ENCODE data around the gene SLC44A3. TPM values are rescaled to one million over a fixed set of nuclear protein-coding genes. Genes with fewer than 3 reads are reported as not detected.

SLC44A3 gene
- polyA plus RNA-seq, 1 donor from 2014 or later = not detected

DNA sequence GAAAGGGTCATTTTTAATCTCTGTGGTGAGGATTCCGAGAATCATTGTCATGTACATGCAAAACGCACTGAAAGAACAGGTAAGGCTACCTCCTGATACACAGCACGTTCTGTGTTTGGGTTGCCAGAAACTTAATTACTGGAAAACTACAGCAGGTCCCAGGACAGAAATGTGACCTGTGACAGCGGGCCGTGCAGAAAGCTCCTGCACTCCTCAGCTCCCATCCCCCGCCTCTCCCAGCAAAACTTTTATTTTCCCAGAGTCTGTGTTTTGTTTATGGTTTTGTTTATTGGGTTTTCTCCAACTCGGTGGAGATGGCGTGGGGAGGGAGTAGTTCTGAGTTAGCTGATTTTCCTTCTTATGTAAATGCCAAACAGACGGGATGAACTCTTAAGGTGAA lies 44.7 kb downstream of the SLC44A3 start:
- Histone ChIP-seq H3K27ac (ENCODE audit: low read length) (no peak overlapping the region), H3K79me2 (replicated peaks; ENCODE audit: insufficient read depth, low read length) (no peaks in the 10 kb centered on the region), H3F3A (ENCODE audit: insufficient read depth, low read length, poor library complexity, severe bottlenecking) (no peaks in the 10 kb centered on the region), H3K9me2 (ENCODE audit: insufficient read depth, low read length) (no peaks in the 10 kb centered on the region), H3K36me3 (ENCODE audit: insufficient read depth, low read length) (no peaks in the 10 kb centered on the region), H2AFZ (ENCODE audit: low read depth, low read length) (no peak overlapping the region), H3K4me2 (ENCODE audit: low read length) (no peak overlapping the region), H3K4me3 (ENCODE audit: low read length) (no peak overlapping the region), H4K20me1 (ENCODE audit: insufficient read depth) (no peaks in the 10 kb centered on the region), H3K9ac (ENCODE audit: low read length) (no peak overlapping the region), H3K27me3 (ENCODE audit: insufficient read depth, low read depth, low read length) (no peaks in the 10 kb centered on the region), H3K9me3 (ENCODE audit: low read length) (no peaks in the 10 kb centered on the region)
- TF ChIP-seq TAF1 (IDR thresholded peaks at IDR 0.05; ENCODE audit: low read depth) = no peak
- TF ChIP-seq RAD21 (conservative IDR thresholded peaks at IDR 0.05) = no peak
- no peak for TF ChIP-seq EP300 (conservative IDR thresholded peaks at IDR 0.05; ENCODE audit: poor library complexity, severe bottlenecking)
- TF ChIP-seq POLR2AphosphoS5 (IDR thresholded peaks at IDR 0.05) = no peak
- TF ChIP-seq SMC3 (conservative IDR thresholded peaks at IDR 0.05; ENCODE audit: poor library complexity) = no peak

DNA sequence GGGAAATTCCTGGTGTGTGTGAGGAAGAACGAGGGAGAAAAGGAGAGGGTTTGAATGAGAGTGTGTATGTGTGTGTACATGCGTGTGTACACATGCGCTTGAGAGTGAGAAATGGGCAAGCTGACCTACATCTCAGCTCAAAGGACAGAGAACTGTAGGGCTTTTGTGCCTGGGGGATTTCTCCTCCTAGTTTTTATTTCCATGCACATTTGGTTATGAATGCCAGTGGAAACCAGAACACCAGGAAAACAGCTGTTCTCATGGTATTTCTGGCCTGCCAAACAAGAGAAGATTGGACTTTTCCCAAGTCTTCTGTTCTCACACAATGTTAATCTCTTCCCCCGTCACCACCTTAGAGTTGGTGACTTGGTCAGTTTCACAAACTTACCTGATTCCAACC lies 45.2 kb downstream of the SLC44A3 start:
- no peak overlapping the region for H2AFZ ChIP-seq (ENCODE audit: low read depth, low read length)
- H3K4me3 ChIP-seq (ENCODE audit: low read length) = no peak overlapping the region
- no peaks in the 10 kb centered on the region for H3F3A ChIP-seq (ENCODE audit: insufficient read depth, low read length, poor library complexity, severe bottlenecking)
- no peaks in the 10 kb centered on the region for H3K9me2 ChIP-seq (ENCODE audit: insufficient read depth, low read length)
- no peaks in the 10 kb centered on the region for H4K20me1 ChIP-seq (ENCODE audit: insufficient read depth)
- H3K4me2 ChIP-seq (ENCODE audit: low read length) = no peak overlapping the region
- H3K27me3 ChIP-seq (ENCODE audit: insufficient read depth, low read depth, low read length) = no peaks in the 10 kb centered on the region
- TF ChIP-seq TAF1 (IDR thresholded peaks at IDR 0.05; ENCODE audit: low read depth) = no peak
- no peak for TF ChIP-seq EP300 (conservative IDR thresholded peaks at IDR 0.05; ENCODE audit: poor library complexity, severe bottlenecking)
- TF ChIP-seq MXI1 (conservative IDR thresholded peaks at IDR 0.05; ENCODE audit: poor library complexity, severe bottlenecking) = no peak
- TF ChIP-seq SMC3 (conservative IDR thresholded peaks at IDR 0.05; ENCODE audit: poor library complexity) = no peak
- TF ChIP-seq, protein P1, sequence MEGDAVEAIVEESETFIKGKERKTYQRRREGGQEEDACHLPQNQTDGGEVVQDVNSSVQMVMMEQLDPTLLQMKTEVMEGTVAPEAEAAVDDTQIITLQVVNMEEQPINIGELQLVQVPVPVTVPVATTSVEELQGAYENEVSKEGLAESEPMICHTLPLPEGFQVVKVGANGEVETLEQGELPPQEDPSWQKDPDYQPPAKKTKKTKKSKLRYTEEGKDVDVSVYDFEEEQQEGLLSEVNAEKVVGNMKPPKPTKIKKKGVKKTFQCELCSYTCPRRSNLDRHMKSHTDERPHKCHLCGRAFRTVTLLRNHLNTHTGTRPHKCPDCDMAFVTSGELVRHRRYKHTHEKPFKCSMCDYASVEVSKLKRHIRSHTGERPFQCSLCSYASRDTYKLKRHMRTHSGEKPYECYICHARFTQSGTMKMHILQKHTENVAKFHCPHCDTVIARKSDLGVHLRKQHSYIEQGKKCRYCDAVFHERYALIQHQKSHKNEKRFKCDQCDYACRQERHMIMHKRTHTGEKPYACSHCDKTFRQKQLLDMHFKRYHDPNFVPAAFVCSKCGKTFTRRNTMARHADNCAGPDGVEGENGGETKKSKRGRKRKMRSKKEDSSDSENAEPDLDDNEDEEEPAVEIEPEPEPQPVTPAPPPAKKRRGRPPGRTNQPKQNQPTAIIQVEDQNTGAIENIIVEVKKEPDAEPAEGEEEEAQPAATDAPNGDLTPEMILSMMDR (IDR thresholded peaks at IDR 0.05; ENCODE audit: poor library complexity, severe bottlenecking) = no peak
- TF ChIP-seq RAD21 (conservative IDR thresholded peaks at IDR 0.05) = no peak
- TF ChIP-seq, protein P2, sequence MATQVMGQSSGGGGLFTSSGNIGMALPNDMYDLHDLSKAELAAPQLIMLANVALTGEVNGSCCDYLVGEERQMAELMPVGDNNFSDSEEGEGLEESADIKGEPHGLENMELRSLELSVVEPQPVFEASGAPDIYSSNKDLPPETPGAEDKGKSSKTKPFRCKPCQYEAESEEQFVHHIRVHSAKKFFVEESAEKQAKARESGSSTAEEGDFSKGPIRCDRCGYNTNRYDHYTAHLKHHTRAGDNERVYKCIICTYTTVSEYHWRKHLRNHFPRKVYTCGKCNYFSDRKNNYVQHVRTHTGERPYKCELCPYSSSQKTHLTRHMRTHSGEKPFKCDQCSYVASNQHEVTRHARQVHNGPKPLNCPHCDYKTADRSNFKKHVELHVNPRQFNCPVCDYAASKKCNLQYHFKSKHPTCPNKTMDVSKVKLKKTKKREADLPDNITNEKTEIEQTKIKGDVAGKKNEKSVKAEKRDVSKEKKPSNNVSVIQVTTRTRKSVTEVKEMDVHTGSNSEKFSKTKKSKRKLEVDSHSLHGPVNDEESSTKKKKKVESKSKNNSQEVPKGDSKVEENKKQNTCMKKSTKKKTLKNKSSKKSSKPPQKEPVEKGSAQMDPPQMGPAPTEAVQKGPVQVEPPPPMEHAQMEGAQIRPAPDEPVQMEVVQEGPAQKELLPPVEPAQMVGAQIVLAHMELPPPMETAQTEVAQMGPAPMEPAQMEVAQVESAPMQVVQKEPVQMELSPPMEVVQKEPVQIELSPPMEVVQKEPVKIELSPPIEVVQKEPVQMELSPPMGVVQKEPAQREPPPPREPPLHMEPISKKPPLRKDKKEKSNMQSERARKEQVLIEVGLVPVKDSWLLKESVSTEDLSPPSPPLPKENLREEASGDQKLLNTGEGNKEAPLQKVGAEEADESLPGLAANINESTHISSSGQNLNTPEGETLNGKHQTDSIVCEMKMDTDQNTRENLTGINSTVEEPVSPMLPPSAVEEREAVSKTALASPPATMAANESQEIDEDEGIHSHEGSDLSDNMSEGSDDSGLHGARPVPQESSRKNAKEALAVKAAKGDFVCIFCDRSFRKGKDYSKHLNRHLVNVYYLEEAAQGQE (IDR thresholded peaks at IDR 0.05; ENCODE audit: borderline replicate concordance) = no peak
- TF ChIP-seq POLR2AphosphoS5 (IDR thresholded peaks at IDR 0.05) = no peak
- no peak for TF ChIP-seq EZH2 (IDR thresholded peaks at IDR 0.05; ENCODE audit: borderline replicate concordance, insufficient read depth, low read length, poor library complexity, severe bottlenecking)
- H3K9me3 ChIP-seq (ENCODE audit: low read length) = no peaks in the 10 kb centered on the region
- no peaks in the 10 kb centered on the region for H3K36me3 ChIP-seq (ENCODE audit: insufficient read depth, low read length)
- no peak overlapping the region for H3K27ac ChIP-seq (ENCODE audit: low read length)
- no peak overlapping the region for H3K9ac ChIP-seq (ENCODE audit: low read length)
- H3K79me2 ChIP-seq (replicated peaks; ENCODE audit: insufficient read depth, low read length) = no peaks in the 10 kb centered on the region
